Glutamatergic neuron (in vitro differentiated cells): ENCODE data around the gene PTPRF. TPM values are rescaled to one million over a fixed set of nuclear protein-coding genes. Genes with fewer than 3 reads are reported as not detected.

Experiments used
- DNase-seq: peaks from one replicate; pipeline ENCODE4 v3.0.0; 2022
- H3K27ac Mint-ChIP-seq: one replicate; pipeline ENCODE4 v1.8.0; 2020; ENCODE audit warnings: mild to moderate bottlenecking, mixed read lengths, inconsistent platforms; ENCODE audit not compliant: unreplicated experiment
- H3K27me3 Mint-ChIP-seq: one replicate; pipeline ENCODE4 v1.8.0; 2020; ENCODE audit warnings: mild to moderate bottlenecking, moderate library complexity, mixed read lengths, inconsistent platforms; ENCODE audit not compliant: unreplicated experiment
- H3K36me3 Mint-ChIP-seq: one replicate; pipeline ENCODE4 v1.8.0; 2020; ENCODE audit warnings: mild to moderate bottlenecking, mixed read lengths, inconsistent platforms; ENCODE audit not compliant: unreplicated experiment
- H3K4me1 Mint-ChIP-seq: one replicate; pipeline ENCODE4 v1.8.0; 2020; ENCODE audit warnings: mild to moderate bottlenecking, low read depth, mixed read lengths, inconsistent platforms; ENCODE audit not compliant: unreplicated experiment
- H3K4me3 Mint-ChIP-seq: one replicate; pipeline ENCODE4 v1.8.0; 2020; ENCODE audit warnings: mild to moderate bottlenecking, mixed read lengths, inconsistent platforms; ENCODE audit not compliant: unreplicated experiment
- H3K9me3 Mint-ChIP-seq: one replicate; pipeline ENCODE4 v1.8.0; 2020; ENCODE audit warnings: mild to moderate bottlenecking, moderate library complexity, mixed read lengths, inconsistent platforms; ENCODE audit not compliant: unreplicated experiment
- total RNA-seq: library from RNA; stranded (reverse); fragmentation: NEBNext Ultra II Directional; extraction: Animal tissue kit (Norgen Biotek cat#: 25700); gene quantifications from one replicate; pipeline ENCODE4 v1.2.1, GENCODE V29; 2021; ENCODE audit not compliant: unreplicated experiment
- TF ChIP-seq, protein P1 (sequence below): fragments of 200-600 bp; sonication (generic); IDR thresholded peaks from one replicate; pipeline ENCODE4 v1.5.0; 2021; ENCODE audit not compliant: partially characterized antibody, unreplicated experiment

The PTPRF gene
- total RNA-seq, 1 donor from 2014 or later = 171 TPM

DNA sequence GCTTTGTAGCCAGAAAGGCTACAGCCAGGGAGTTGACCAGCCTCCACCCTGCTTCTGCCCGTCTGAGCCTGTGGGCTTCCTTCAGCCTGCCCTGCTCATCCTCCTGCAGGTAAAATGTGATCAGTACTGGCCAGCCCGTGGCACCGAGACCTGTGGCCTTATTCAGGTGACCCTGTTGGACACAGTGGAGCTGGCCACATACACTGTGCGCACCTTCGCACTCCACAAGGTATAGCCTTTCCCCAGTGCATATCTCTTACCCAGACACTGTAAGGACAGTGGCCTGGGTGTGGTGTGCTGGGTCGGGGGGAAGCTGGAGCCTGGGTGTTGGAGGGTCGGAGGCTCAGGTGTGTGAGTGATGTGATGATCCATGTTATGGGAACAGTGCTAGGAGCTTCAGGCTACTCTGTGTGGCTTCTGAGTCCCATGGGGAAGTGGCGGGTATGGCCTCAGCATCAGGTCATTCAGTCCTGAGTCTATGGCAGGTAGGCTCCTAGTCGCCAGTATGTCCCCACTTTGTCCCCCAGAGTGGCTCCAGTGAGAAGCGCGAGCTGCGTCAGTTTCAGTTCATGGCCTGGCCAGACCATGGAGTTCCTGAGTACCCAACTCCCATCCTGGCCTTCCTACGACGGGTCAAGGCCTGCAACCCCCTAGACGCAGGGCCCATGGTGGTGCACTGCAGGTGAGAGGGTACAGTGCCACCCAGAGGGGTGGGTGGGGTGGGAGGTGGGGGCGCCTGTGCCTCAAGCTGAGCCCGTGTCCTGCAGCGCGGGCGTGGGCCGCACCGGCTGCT, 88.0 kb downstream of the PTPRF start:
- H3K4me3 Mint-ChIP-seq = no peak overlapping the region
- H3K9me3 Mint-ChIP-seq = peaks cover 1% of the 10 kb centered on the region
- peaks cover 4% of the 10 kb centered on the region for H3K36me3 Mint-ChIP-seq
- TF ChIP-seq, protein P1, sequence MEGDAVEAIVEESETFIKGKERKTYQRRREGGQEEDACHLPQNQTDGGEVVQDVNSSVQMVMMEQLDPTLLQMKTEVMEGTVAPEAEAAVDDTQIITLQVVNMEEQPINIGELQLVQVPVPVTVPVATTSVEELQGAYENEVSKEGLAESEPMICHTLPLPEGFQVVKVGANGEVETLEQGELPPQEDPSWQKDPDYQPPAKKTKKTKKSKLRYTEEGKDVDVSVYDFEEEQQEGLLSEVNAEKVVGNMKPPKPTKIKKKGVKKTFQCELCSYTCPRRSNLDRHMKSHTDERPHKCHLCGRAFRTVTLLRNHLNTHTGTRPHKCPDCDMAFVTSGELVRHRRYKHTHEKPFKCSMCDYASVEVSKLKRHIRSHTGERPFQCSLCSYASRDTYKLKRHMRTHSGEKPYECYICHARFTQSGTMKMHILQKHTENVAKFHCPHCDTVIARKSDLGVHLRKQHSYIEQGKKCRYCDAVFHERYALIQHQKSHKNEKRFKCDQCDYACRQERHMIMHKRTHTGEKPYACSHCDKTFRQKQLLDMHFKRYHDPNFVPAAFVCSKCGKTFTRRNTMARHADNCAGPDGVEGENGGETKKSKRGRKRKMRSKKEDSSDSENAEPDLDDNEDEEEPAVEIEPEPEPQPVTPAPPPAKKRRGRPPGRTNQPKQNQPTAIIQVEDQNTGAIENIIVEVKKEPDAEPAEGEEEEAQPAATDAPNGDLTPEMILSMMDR = no peak
- H3K27ac Mint-ChIP-seq = no peak overlapping the region
- DNase-seq = no peak
- H3K27me3 Mint-ChIP-seq = peaks cover 7% of the 10 kb centered on the region
- peaks cover 1% of the 10 kb centered on the region for H3K4me1 Mint-ChIP-seq

GRCh38 chr1:43619314-43619790, 88.7 kb downstream of the PTPRF start:
- Mint-ChIP-seq H3K27ac (no peak overlapping the region), H3K36me3 (peaks cover 4% of the 10 kb centered on the region), H3K27me3 (peaks cover 7% of the 10 kb centered on the region), H3K9me3 (peaks cover 1% of the 10 kb centered on the region), H3K4me1 (peaks cover 1% of the 10 kb centered on the region), H3K4me3 (no peak overlapping the region)
- no peak for DNase-seq
- TF ChIP-seq, protein P1 = no peak

- peaks cover 7% of the 10 kb centered on the region for H3K27me3 Mint-ChIP-seq
- TF ChIP-seq, protein P1 = no peak
- peaks cover 1% of the 10 kb centered on the region for H3K9me3 Mint-ChIP-seq
Measured at GRCh38 chr1:43619996-43620920, 89.6 kb downstream of the PTPRF start.

DNA sequence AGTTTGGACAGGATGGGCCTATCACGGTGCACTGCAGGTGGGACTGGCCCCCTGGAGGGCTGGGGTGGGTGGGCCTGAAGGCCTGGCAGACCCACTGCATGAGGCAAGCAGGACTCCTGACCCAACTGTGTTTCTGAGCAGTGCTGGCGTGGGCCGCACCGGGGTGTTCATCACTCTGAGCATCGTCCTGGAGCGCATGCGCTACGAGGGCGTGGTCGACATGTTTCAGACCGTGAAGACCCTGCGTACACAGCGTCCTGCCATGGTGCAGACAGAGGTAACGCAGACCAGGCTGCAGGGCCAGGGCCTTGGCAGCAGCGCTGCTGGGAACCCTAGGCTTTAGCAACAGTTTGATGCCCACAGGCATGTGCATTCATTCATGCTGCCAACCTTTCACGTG, 90.3 kb downstream of the PTPRF start:
- TF ChIP-seq, protein P1 = no peak
- H3K4me1 Mint-ChIP-seq = peaks cover 1% of the 10 kb centered on the region
- H3K27me3 Mint-ChIP-seq = peaks cover 7% of the 10 kb centered on the region
- peaks cover 1% of the 10 kb centered on the region for H3K9me3 Mint-ChIP-seq
- DNase-seq = no peak
- H3K36me3 Mint-ChIP-seq = peaks cover 4% of the 10 kb centered on the region
- H3K4me3 Mint-ChIP-seq = no peak overlapping the region
- H3K27ac Mint-ChIP-seq = no peak overlapping the region

More at GRCh38 chr1:43619996-43620920, 89.6 kb downstream of the PTPRF start:
- Mint-ChIP-seq H3K27ac (no peak overlapping the region), H3K4me1 (peaks cover 1% of the 10 kb centered on the region), H3K4me3 (no peak overlapping the region), H3K36me3 (peaks cover 4% of the 10 kb centered on the region)
- DNase-seq = no peak

DNA sequence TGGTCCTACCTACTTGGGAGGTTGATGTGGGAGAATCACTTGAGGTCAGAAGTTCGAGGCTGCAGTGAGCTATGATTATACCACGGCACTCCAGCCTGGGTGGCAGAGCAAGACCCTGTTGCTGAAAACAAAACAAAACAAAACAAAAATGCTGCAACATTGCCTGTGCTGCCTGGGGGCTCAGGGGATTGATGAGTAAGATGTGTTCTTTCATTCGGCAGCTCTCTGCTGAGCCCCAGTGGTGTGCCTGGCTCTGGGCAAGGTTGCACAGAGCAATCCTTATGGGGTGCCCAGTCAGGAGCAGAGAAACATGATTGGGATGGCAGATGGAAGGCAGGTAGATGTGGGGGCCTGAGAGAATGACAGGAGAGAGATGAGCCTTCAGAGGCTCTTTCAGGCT, 90.7 kb downstream of the PTPRF start:
- Mint-ChIP-seq H3K36me3 (peaks cover 4% of the 10 kb centered on the region), H3K9me3 (peaks cover 1% of the 10 kb centered on the region), H3K4me1 (peaks cover 1% of the 10 kb centered on the region)

More for the DNA sequence above, 90.7 kb downstream of the PTPRF start:
- TF ChIP-seq, protein P1 = no peak
- no peak overlapping the region for H3K27ac Mint-ChIP-seq
- DNase-seq = no peak
- H3K4me3 Mint-ChIP-seq = no peak overlapping the region
- peaks cover 4% of the 10 kb centered on the region for H3K27me3 Mint-ChIP-seq
